DMS53 (cell line): ENCODE results near the gene FAM193A.
"Not testable (repeated sequence)": the region's sequence is repeated elsewhere in the genome, so short reads cannot be mapped to it uniquely, and the experiment has no call there.

Source experiments
- DNase-seq: peaks from one replicate; lab custom pipeline; 2025; lab: John Stamatoyannopoulos, UW

The FAM193A gene

GRCh38 chr4:2731907-2732317, 195.5 kb downstream of the FAM193A start:
- no peak for DNase-seq

GRCh38 chr4:2732526-2732925, 196.1 kb downstream of the FAM193A start:
- DNase-seq, result no peak

- DNase-seq, result no peak
Observed at GRCh38 chr4:2733001-2733843, 196.8 kb downstream of the FAM193A start.

- no peak for DNase-seq
Observed at GRCh38 chr4:2733844-2734574, 197.6 kb downstream of the FAM193A start.

GRCh38 chr4:2734612-2735011, 198.2 kb downstream of the FAM193A start:
- no peak for DNase-seq

- no peak for DNase-seq
Observed at GRCh38 chr4:2735869-2736268, 199.4 kb downstream of the FAM193A start.

GRCh38 chr4:2738296-2738695, 201.8 kb downstream of the FAM193A start:
- DNase-seq, result not testable (repeated sequence)

GRCh38 chr4:2741626-2742025, 205.2 kb downstream of the FAM193A start:
- no peak for DNase-seq

- no peak for DNase-seq
Observed at GRCh38 chr4:2742081-2742822, 205.8 kb downstream of the FAM193A start.

- no peak for DNase-seq
Observed at GRCh38 chr4:2742823-2743517, 206.5 kb downstream of the FAM193A start.

- DNase-seq, result no peak
Observed at GRCh38 chr4:2743518-2744445, 207.3 kb downstream of the FAM193A start.

- no peak for DNase-seq
Observed at GRCh38 chr4:2744576-2745270, 208.3 kb downstream of the FAM193A start.

- DNase-seq, result no peak
Observed at GRCh38 chr4:2745516-2745915, 209.1 kb downstream of the FAM193A start.

- DNase-seq, result peak; percentile 86
Observed at GRCh38 chr4:2745981-2746806, 209.7 kb downstream of the FAM193A start.

- no peak for DNase-seq
Observed at GRCh38 chr4:2746891-2747695, 210.6 kb downstream of the FAM193A start.

GRCh38 chr4:2750719-2751605, 214.5 kb downstream of the FAM193A start:
- DNase-seq, result no peak

- DNase-seq, result peak; percentile 38
Observed at GRCh38 chr4:2753436-2753835, 217.0 kb downstream of the FAM193A start.
